Measurements from ENCODE around the gene PNPLA7.

GRCh38 chr9:137524981-137525317 is 25.3 kb downstream of the PNPLA7 start:
- TF ChIP-seq CTCF (IDR thresholded peaks at IDR 0.05): no peak
- TF ChIP-seq POLR2A (IDR thresholded peaks at IDR 0.05): no peak

All from lower leg skin (tissue), 3 donors.